Measurements from ENCODE around the gene TM9SF1. TPM values are rescaled to one million over a fixed set of nuclear protein-coding genes. Genes with fewer than 3 reads are reported as not detected.

TM9SF1 gene
- total RNA-seq, 1 donor from 2014 or later: 52.0 TPM

- no peak for ATAC-seq
- Histone ChIP-seq H3K36me3 (peaks cover 57% of the 10 kb centered on the region), H3K4me1 (peaks cover 17% of the 10 kb centered on the region), H3K27ac (no peak overlapping the region), H3K9me3 (no peaks in the 10 kb centered on the region), H3K4me3 (peak overlapping the region; percentile 81), H3K27me3 (no peaks in the 10 kb centered on the region)
- peak; percentile 40 for DNase-seq
- intact Hi-C loops (cut with DNase I): no loop called here
- TF ChIP-seq CTCF (IDR thresholded peaks at IDR 0.05): no peak
These were observed 7.7 kb downstream of the TM9SF1 start for GRCh38 chr14:24187539-24187915.

- Histone ChIP-seq H3K27ac (no peak overlapping the region), H3K36me3 (peaks cover 57% of the 10 kb centered on the region), H3K4me3 (no peak overlapping the region), H3K9me3 (no peaks in the 10 kb centered on the region), H3K4me1 (peaks cover 17% of the 10 kb centered on the region), H3K27me3 (no peaks in the 10 kb centered on the region)
- no peak for TF ChIP-seq CTCF (IDR thresholded peaks at IDR 0.05)
- ATAC-seq: no peak
- DNase-seq: peak; percentile 33
- intact Hi-C loops (cut with DNase I): no loop called here
These were observed 8.3 kb downstream of the TM9SF1 start for GRCh38 chr14:24186831-24187538.

GRCh38 chr14:24185741-24186140, 9.5 kb downstream of the TM9SF1 start:
- Histone ChIP-seq H3K9me3 (no peaks in the 10 kb centered on the region), H3K27me3 (no peaks in the 10 kb centered on the region), H3K4me1 (peaks cover 17% of the 10 kb centered on the region), H3K36me3 (peaks cover 59% of the 10 kb centered on the region), H3K27ac (no peak overlapping the region), H3K4me3 (no peak overlapping the region)
- no peak for ATAC-seq
- intact Hi-C loops (cut with DNase I): no loop called here
- no peak for DNase-seq
- no peak for TF ChIP-seq CTCF (IDR thresholded peaks at IDR 0.05)

- no peak for ATAC-seq
- Histone ChIP-seq H3K4me3 (no peak overlapping the region), H3K27ac (no peak overlapping the region), H3K4me1 (peaks cover 17% of the 10 kb centered on the region), H3K36me3 (peaks cover 66% of the 10 kb centered on the region), H3K9me3 (no peaks in the 10 kb centered on the region), H3K27me3 (no peaks in the 10 kb centered on the region)
- TF ChIP-seq CTCF (IDR thresholded peaks at IDR 0.05): no peak
- intact Hi-C loops (cut with DNase I): no loop called here
- DNase-seq: no peak
These were observed 10.2 kb downstream of the TM9SF1 start for GRCh38 chr14:24185026-24185425.

GRCh38 chr14:24184104-24184970, 10.9 kb downstream of the TM9SF1 start:
- DNase-seq (no peak), ATAC-seq (no peak)
- no peaks in the 10 kb centered on the region for H3K27me3 ChIP-seq
- no peak overlapping the region for H3K27ac ChIP-seq
- intact Hi-C loops (cut with DNase I): no loop called here
- peaks cover 15% of the 10 kb centered on the region for H3K4me1 ChIP-seq
- no peaks in the 10 kb centered on the region for H3K9me3 ChIP-seq
- H3K36me3 ChIP-seq: peaks cover 73% of the 10 kb centered on the region
- H3K4me3 ChIP-seq: no peak overlapping the region
- TF ChIP-seq CTCF (IDR thresholded peaks at IDR 0.05): no peak
